Astrocyte (in vitro differentiated cells and primary cell): ENCODE data around the gene CNIH1. TPM values are rescaled to one million over a fixed set of nuclear protein-coding genes. Genes with fewer than 3 reads are reported as not detected.

ENCODE experiments used
- DNase-seq: peaks from one replicate; pipeline ENCODE4 v3.0.0-alpha.2; 2010; ENCODE audit warnings: low read depth
- FAIRE-seq: peaks from 2 replicates; lab custom pipeline; 2011; peaks lifted over from hg19 to GRCh38; lab: Jason Lieb, UNC
- H2AFZ ChIP-seq: 2 replicates; pipeline ENCODE4 v1.6.0; 2012; ENCODE audit warnings: low read depth, low read length, inconsistent platforms
- H3K27ac ChIP-seq: 2 replicates; pipeline ENCODE4 v1.5.1; 2011; ENCODE audit warnings: low read depth, low read length, inconsistent platforms
- H3K27me3 ChIP-seq: 2 replicates; pipeline ENCODE4 v1.6.0; 2011; ENCODE audit warnings: low read length, inconsistent platforms; ENCODE audit not compliant: insufficient read depth
- H3K36me3 ChIP-seq: 2 replicates; pipeline ENCODE4 v1.5.1; 2011; ENCODE audit warnings: low read length, inconsistent platforms; ENCODE audit not compliant: insufficient read depth
- H3K4me1 ChIP-seq: 2 replicates; pipeline ENCODE4 v1.5.1; 2011; ENCODE audit warnings: low read length, inconsistent platforms; ENCODE audit not compliant: insufficient read depth
- H3K4me2 ChIP-seq: 2 replicates; pipeline ENCODE4 v1.6.0; 2012; ENCODE audit warnings: low read length, inconsistent platforms
- H3K4me3 ChIP-seq: 2 replicates; pipeline ENCODE4 v1.5.1; 2011; ENCODE audit warnings: low read depth, mild to moderate bottlenecking, low read length, inconsistent platforms; ENCODE audit not compliant: insufficient read depth
- H3K79me2 ChIP-seq: 2 replicates; pipeline ENCODE4 v1.6.0; 2012; ENCODE audit warnings: mild to moderate bottlenecking, low read length, inconsistent platforms; ENCODE audit not compliant: insufficient read depth
- H3K9ac ChIP-seq: 2 replicates; pipeline ENCODE4 v1.6.0; 2012; ENCODE audit warnings: mild to moderate bottlenecking, low read length, inconsistent platforms
- H3K9me3 ChIP-seq: 2 replicates; pipeline ENCODE4 v1.5.1; 2012; ENCODE audit warnings: low read depth, mild to moderate bottlenecking, low read length, inconsistent platforms; ENCODE audit not compliant: insufficient read depth
- H4K20me1 ChIP-seq: 2 replicates; pipeline ENCODE4 v1.6.0; 2012; ENCODE audit warnings: low read length, inconsistent platforms; ENCODE audit not compliant: insufficient read depth
- H3K27ac Mint-ChIP-seq: one replicate; pipeline ENCODE4 v1.8.0; 2021; ENCODE audit warnings: mild to moderate bottlenecking, mixed read lengths; ENCODE audit not compliant: unreplicated experiment
- H3K27me3 Mint-ChIP-seq: one replicate; pipeline ENCODE4 v1.8.0; 2021; ENCODE audit warnings: low read depth, mixed read lengths; ENCODE audit not compliant: unreplicated experiment
- H3K36me3 Mint-ChIP-seq: one replicate; pipeline ENCODE4 v1.8.0; 2021; ENCODE audit warnings: low read depth, mixed read lengths; ENCODE audit not compliant: unreplicated experiment
- H3K4me1 Mint-ChIP-seq: one replicate; pipeline ENCODE4 v1.8.0; 2021; ENCODE audit warnings: low read depth, mixed read lengths; ENCODE audit not compliant: unreplicated experiment
- H3K4me3 Mint-ChIP-seq: one replicate; pipeline ENCODE4 v1.8.0; 2021; ENCODE audit warnings: mild to moderate bottlenecking, moderate library complexity, mixed read lengths; ENCODE audit not compliant: unreplicated experiment
- H3K9me3 Mint-ChIP-seq: one replicate; pipeline ENCODE4 v1.8.0; 2021; ENCODE audit warnings: mild to moderate bottlenecking, mixed read lengths; ENCODE audit not compliant: unreplicated experiment
- EZH2 ChIP-seq: IDR thresholded peaks from 2 replicates; pipeline ENCODE4 v1.6.1; 2012; ENCODE audit warnings: mild to moderate bottlenecking, low read length, inconsistent platforms; ENCODE audit not compliant: insufficient read depth
- total RNA-seq: library from RNA; stranded (reverse); gene quantifications from 2 replicates; pipeline ENCODE4 v1.2.1, GENCODE V29; 2021
- TF ChIP-seq, protein P1 (sequence below): IDR thresholded peaks from 2 replicates; pipeline ENCODE4 v1.5.1; 2011; ENCODE audit warnings: low read depth, mild to moderate bottlenecking, inconsistent platforms, low read length, moderate library complexity; ENCODE audit not compliant: insufficient read depth

Gene CNIH1
- total RNA-seq, 1 donor from 2014 or later = 148 TPM

GRCh38 chr14:54450535-54450934, 9.4 kb upstream of the CNIH1 start:
- H3K4me3 Mint-ChIP-seq = no peak overlapping the region
- Histone ChIP-seq H3K4me2 (no peak overlapping the region), H2AFZ (no peak overlapping the region)

GRCh38 chr14:54447231-54447692, 6.1 kb upstream of the CNIH1 start:
- Histone ChIP-seq H3K4me3 (no peak overlapping the region), H3K9me3 (no peaks in the 10 kb centered on the region), H3K79me2 (no peaks in the 10 kb centered on the region), H3K27me3 (no peaks in the 10 kb centered on the region), H3K4me1 (peaks cover 3% of the 10 kb centered on the region), H3K4me2 (no peak overlapping the region), H3K9ac (no peak overlapping the region), H2AFZ (no peak overlapping the region), H4K20me1 (no peaks in the 10 kb centered on the region), H3K27ac (no peak overlapping the region), H3K36me3 (no peaks in the 10 kb centered on the region)
- DNase-seq (no peak), FAIRE-seq (no peak)
- no peak for TF ChIP-seq EZH2
- TF ChIP-seq, protein P1, sequence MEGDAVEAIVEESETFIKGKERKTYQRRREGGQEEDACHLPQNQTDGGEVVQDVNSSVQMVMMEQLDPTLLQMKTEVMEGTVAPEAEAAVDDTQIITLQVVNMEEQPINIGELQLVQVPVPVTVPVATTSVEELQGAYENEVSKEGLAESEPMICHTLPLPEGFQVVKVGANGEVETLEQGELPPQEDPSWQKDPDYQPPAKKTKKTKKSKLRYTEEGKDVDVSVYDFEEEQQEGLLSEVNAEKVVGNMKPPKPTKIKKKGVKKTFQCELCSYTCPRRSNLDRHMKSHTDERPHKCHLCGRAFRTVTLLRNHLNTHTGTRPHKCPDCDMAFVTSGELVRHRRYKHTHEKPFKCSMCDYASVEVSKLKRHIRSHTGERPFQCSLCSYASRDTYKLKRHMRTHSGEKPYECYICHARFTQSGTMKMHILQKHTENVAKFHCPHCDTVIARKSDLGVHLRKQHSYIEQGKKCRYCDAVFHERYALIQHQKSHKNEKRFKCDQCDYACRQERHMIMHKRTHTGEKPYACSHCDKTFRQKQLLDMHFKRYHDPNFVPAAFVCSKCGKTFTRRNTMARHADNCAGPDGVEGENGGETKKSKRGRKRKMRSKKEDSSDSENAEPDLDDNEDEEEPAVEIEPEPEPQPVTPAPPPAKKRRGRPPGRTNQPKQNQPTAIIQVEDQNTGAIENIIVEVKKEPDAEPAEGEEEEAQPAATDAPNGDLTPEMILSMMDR = no peak
- peaks cover 15% of the 10 kb centered on the region for H3K4me1 Mint-ChIP-seq
- H3K27me3 Mint-ChIP-seq = no peaks in the 10 kb centered on the region
- H3K27ac Mint-ChIP-seq = no peak overlapping the region
- H3K36me3 Mint-ChIP-seq = no peaks in the 10 kb centered on the region
- H3K9me3 Mint-ChIP-seq = no peaks in the 10 kb centered on the region
- H3K4me3 Mint-ChIP-seq = no peak overlapping the region

More at GRCh38 chr14:54450535-54450934, 9.4 kb upstream of the CNIH1 start:
- Histone ChIP-seq H3K27me3 (no peaks in the 10 kb centered on the region), H3K9ac (no peak overlapping the region), H4K20me1 (no peaks in the 10 kb centered on the region), H3K4me1 (peaks cover 3% of the 10 kb centered on the region), H3K4me3 (no peak overlapping the region), H3K27ac (no peak overlapping the region), H3K36me3 (no peaks in the 10 kb centered on the region), H3K9me3 (no peaks in the 10 kb centered on the region), H3K79me2 (no peaks in the 10 kb centered on the region)
- TF ChIP-seq, protein P1 = no peak
- no peak for TF ChIP-seq EZH2
- Mint-ChIP-seq H3K9me3 (no peaks in the 10 kb centered on the region), H3K36me3 (no peaks in the 10 kb centered on the region), H3K27ac (no peak overlapping the region), H3K27me3 (no peaks in the 10 kb centered on the region), H3K4me1 (peaks cover 15% of the 10 kb centered on the region)
- DNase-seq = peak; percentile 32
- FAIRE-seq = no peak

DNA sequence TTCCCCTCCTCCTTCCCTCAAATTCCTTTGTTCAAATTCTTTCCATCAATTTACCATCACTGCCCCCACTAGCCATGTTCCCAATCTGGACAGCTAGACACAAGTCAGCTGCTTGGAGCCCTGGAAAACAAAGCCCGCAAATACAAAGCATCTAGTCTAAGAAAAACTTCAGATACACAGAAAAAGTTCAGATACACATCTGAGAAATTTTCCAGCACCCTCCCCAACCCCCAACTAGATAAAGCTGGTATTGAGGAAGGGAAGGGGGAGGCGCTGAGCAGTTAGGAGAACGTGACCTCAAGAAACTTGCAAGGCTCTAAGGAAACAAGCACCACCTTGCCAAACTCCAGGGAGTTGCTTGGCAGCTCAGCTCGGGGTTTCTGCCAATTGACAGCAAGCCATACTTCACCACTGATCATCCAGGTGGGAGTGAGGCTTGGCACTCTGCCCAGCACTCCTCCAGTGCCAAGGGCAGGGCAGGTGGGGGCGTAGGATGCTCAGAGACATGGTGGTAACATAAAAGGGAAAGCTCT, 5.1 kb upstream of the CNIH1 start:
- no peak overlapping the region for H2AFZ ChIP-seq
- no peak overlapping the region for H3K4me3 ChIP-seq
- Mint-ChIP-seq H3K27me3 (no peaks in the 10 kb centered on the region), H3K4me3 (peak overlapping the region; percentile 42), H3K36me3 (no peaks in the 10 kb centered on the region), H3K27ac (no peak overlapping the region), H3K9me3 (no peaks in the 10 kb centered on the region), H3K4me1 (peaks cover 21% of the 10 kb centered on the region)
- H3K4me1 ChIP-seq = peaks cover 8% of the 10 kb centered on the region
- H3K9ac ChIP-seq = no peak overlapping the region
- peak overlapping the region; percentile 15 for H3K4me2 ChIP-seq
- H3K79me2 ChIP-seq = no peaks in the 10 kb centered on the region
- no peak for FAIRE-seq
- H3K9me3 ChIP-seq = no peaks in the 10 kb centered on the region
- H3K36me3 ChIP-seq = no peaks in the 10 kb centered on the region
- DNase-seq = peak; percentile 31
- H3K27ac ChIP-seq = no peak overlapping the region
- TF ChIP-seq, protein P1 = no peak
- TF ChIP-seq EZH2 = no peak
- H3K27me3 ChIP-seq = no peaks in the 10 kb centered on the region
- no peaks in the 10 kb centered on the region for H4K20me1 ChIP-seq
